Smooth muscle cell (in vitro differentiated cells): Measurements from ENCODE around the gene CD180. TPM values are rescaled to one million over a fixed set of nuclear protein-coding genes. Genes with fewer than 3 reads are reported as not detected.

Experiments
- DNase-seq: peaks from one replicate; lab custom pipeline; 2025; ENCODE audit not compliant: unreplicated experiment; lab: John Stamatoyannopoulos, UW
- H2AFZ ChIP-seq: fragments of 200-600 bp; sonication (generic); 2 replicates; pipeline ENCODE4 v1.6.0; 2016; ENCODE audit warnings: antibody characterized with exemption, low read depth, mild to moderate bottlenecking
- H3F3A ChIP-seq: fragments of 200-600 bp; sonication (generic); 2 replicates; pipeline ENCODE4 v1.6.0; 2017; ENCODE audit warnings: antibody characterized with exemption, low read depth
- H3K27ac ChIP-seq: fragments of 200-600 bp; sonication (generic); 2 replicates; pipeline ENCODE4 v1.5.1; 2016; ENCODE audit warnings: low read depth, mild to moderate bottlenecking
- H3K27me3 ChIP-seq: fragments of 200-600 bp; sonication (generic); 2 replicates; pipeline ENCODE4 v1.6.1; 2016; ENCODE audit warnings: low read depth, mild to moderate bottlenecking
- H3K36me3 ChIP-seq: fragments of 200-600 bp; sonication (generic); 2 replicates; pipeline ENCODE4 v1.5.1; 2016; ENCODE audit warnings: low read depth
- H3K4me1 ChIP-seq: fragments of 200-600 bp; sonication (generic); 2 replicates; pipeline ENCODE4 v1.5.1; 2016; ENCODE audit warnings: low read depth
- H3K4me2 ChIP-seq: fragments of 200-600 bp; sonication (generic); 2 replicates; pipeline ENCODE4 v1.6.0; 2016; ENCODE audit warnings: mild to moderate bottlenecking
- H3K4me3 ChIP-seq: fragments of 200-600 bp; sonication (generic); 2 replicates; pipeline ENCODE4 v1.5.1; 2016; ENCODE audit warnings: mild to moderate bottlenecking
- H3K79me2 ChIP-seq: fragments of 200-600 bp; sonication (generic); 2 replicates; pipeline ENCODE4 v1.6.0; 2016; ENCODE audit warnings: low read depth, mild to moderate bottlenecking
- H3K9ac ChIP-seq: fragments of 200-600 bp; sonication (generic); 2 replicates; pipeline ENCODE4 v1.6.0; 2016; ENCODE audit warnings: low read depth
- H3K9me3 ChIP-seq: fragments of 200-600 bp; sonication (generic); replicated peaks from 2 replicates; pipeline ENCODE4 v1.5.1; 2016; ENCODE audit warnings: low read depth
- H4K20me1 ChIP-seq: fragments of 200-600 bp; sonication (generic); 2 replicates; pipeline ENCODE4 v1.6.0; 2016; ENCODE audit warnings: low read depth
- CTCF ChIP-seq: fragments of 200-600 bp; sonication (generic); IDR thresholded peaks from 2 replicates; pipeline ENCODE4 v1.5.1; 2017; ENCODE audit warnings: borderline replicate concordance, mild to moderate bottlenecking, antibody characterized with exemption; ENCODE audit not compliant: insufficient read depth, poor library complexity, severe bottlenecking
- WGBS: methylation state at CpG from one replicate; pipeline ENCODE4 v1.1.7; 2016; ENCODE audit warnings: low lambda C conversion rate; 5-methylcytosine and 5-hydroxymethylcytosine counted together
- polyA plus RNA-seq: library from polyadenylated mRNA; unstranded; fragments of >200 nt; fragmentation: Nextera tagmentation; extraction: Ambion mirVana; gene quantifications from 2 replicates; pipeline ENCODE4 v1.2.1, GENCODE V29; 2016
- total RNA-seq: library from RNA; depleted of rRNA; stranded (reverse); fragments of >200 nt; gene quantifications from 2 replicates; pipeline ENCODE4 v1.2.3, GENCODE V29; 2014

CD180 gene
- total and polyA plus RNA-seq, 2 experiments from 2014 or later, result not detected

- no peaks in the 10 kb centered on the region for H3K9me3 ChIP-seq
- H3K27me3 ChIP-seq, result no peaks in the 10 kb centered on the region
- 41% methylated on average over 3 of the region's 3 CpGs for WGBS
- H3K4me1 ChIP-seq, result no peaks in the 10 kb centered on the region
- peak overlapping the region; percentile 15 for H3K4me2 ChIP-seq
- H3K9ac ChIP-seq, result no peak overlapping the region
- no peak overlapping the region for H3K4me3 ChIP-seq
- no peaks in the 10 kb centered on the region for H4K20me1 ChIP-seq
- H3F3A ChIP-seq, result no peaks in the 10 kb centered on the region
- H3K27ac ChIP-seq, result peak overlapping the region; percentile 10
- H3K36me3 ChIP-seq, result no peaks in the 10 kb centered on the region
- no peak for TF ChIP-seq CTCF
- no peak overlapping the region for H2AFZ ChIP-seq
- DNase-seq, result no peak
- H3K79me2 ChIP-seq, result no peaks in the 10 kb centered on the region
Measured at GRCh38 chr5:67160985-67161384, 35.6 kb downstream of the CD180 start.

- H3K27me3 ChIP-seq, result no peaks in the 10 kb centered on the region
- no peaks in the 10 kb centered on the region for H3K79me2 ChIP-seq
- H3K4me3 ChIP-seq, result no peak overlapping the region
- H3F3A ChIP-seq, result no peaks in the 10 kb centered on the region
- H3K27ac ChIP-seq, result peak overlapping the region; percentile 10
- no peaks in the 10 kb centered on the region for H3K4me1 ChIP-seq
- no peak for DNase-seq
- no peak for TF ChIP-seq CTCF
- H2AFZ ChIP-seq, result no peak overlapping the region
- WGBS, result 88% methylated on average over 3 of the region's 3 CpGs
- H3K9me3 ChIP-seq, result no peaks in the 10 kb centered on the region
- H3K9ac ChIP-seq, result no peak overlapping the region
- no peaks in the 10 kb centered on the region for H4K20me1 ChIP-seq
- no peaks in the 10 kb centered on the region for H3K36me3 ChIP-seq
- no peak overlapping the region for H3K4me2 ChIP-seq
Measured at GRCh38 chr5:67160272-67160671, 36.3 kb downstream of the CD180 start.

GRCh38 chr5:67156976-67157583 lies 39.5 kb downstream of the CD180 start:
- H3K9ac ChIP-seq, result no peak overlapping the region
- no peaks in the 10 kb centered on the region for H4K20me1 ChIP-seq
- H3K79me2 ChIP-seq, result no peaks in the 10 kb centered on the region
- DNase-seq, result no peak
- peak; percentile 72 for TF ChIP-seq CTCF
- 60% methylated on average over 5 of the region's 5 CpGs for WGBS
- H3K27me3 ChIP-seq, result no peaks in the 10 kb centered on the region
- no peak overlapping the region for H3K27ac ChIP-seq
- H2AFZ ChIP-seq, result no peak overlapping the region
- H3K36me3 ChIP-seq, result no peaks in the 10 kb centered on the region
- no peaks in the 10 kb centered on the region for H3K9me3 ChIP-seq
- no peak overlapping the region for H3K4me2 ChIP-seq
- H3K4me1 ChIP-seq, result no peaks in the 10 kb centered on the region
- H3K4me3 ChIP-seq, result no peak overlapping the region
- no peaks in the 10 kb centered on the region for H3F3A ChIP-seq

- no peak overlapping the region for H3K4me2 ChIP-seq
- no peaks in the 10 kb centered on the region for H3K36me3 ChIP-seq
- TF ChIP-seq CTCF, result no peak
- H2AFZ ChIP-seq, result no peak overlapping the region
- no peak overlapping the region for H3K27ac ChIP-seq
- no peaks in the 10 kb centered on the region for H3K4me1 ChIP-seq
- no peaks in the 10 kb centered on the region for H3K79me2 ChIP-seq
- no peak overlapping the region for H3K9ac ChIP-seq
- no peaks in the 10 kb centered on the region for H3K27me3 ChIP-seq
- no peaks in the 10 kb centered on the region for H3F3A ChIP-seq
- no peak overlapping the region for H3K4me3 ChIP-seq
- 83% methylated on average over 5 of the region's 5 CpGs for WGBS
- DNase-seq, result no peak
- no peaks in the 10 kb centered on the region for H3K9me3 ChIP-seq
- H4K20me1 ChIP-seq, result no peaks in the 10 kb centered on the region
Measured at GRCh38 chr5:67154556-67155206, 41.9 kb downstream of the CD180 start.
